ENCODE data around the gene PPM1J.

DNA sequence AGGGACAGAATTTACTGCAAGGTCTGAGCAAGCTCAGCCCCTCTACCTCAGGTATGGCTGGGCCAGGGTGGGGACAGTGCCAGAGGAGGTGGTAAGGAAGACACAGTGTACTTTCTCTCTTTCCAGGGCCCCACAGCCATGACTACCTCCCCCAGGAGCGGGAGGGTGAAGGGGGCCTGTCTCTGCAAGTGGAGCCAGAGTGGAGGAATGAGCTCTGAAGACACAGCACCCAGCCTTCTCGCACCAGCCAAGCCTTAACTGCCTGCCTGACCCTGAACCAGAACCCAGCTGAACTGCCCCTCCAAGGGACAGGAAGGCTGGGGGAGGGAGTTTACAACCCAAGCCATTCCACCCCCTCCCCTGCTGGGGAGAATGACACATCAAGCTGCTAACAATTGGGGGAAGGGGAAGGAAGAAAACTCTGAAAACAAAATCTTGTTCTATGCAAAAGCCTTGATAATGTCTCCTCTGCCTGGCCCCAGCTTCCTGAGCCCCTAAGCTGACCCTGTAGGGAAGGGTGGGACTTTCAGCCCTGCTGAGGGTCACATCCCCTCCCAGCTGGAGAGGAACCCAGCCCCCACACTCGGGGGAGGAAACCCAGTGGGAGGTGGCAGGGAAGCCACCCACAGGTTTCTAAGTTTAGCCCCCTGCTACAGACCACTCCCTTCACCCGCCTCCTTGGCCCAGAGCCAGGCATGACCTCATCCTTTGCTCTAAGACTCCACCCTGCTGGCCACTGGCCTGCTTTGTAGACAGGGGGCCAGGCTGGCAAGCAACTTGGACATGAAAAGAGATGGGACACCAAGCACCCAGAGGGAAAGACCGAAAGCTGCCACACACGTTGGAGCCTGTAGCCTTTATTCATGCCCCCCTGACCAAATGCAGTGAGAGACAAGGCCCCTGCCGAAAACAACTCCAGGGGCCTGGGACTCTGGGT is 14.6 kb downstream of the PPM1J start:
- TF ChIP-seq CEBPG (CRISPR knock-in tag; IDR thresholded peaks at IDR 0.05) (no peak), ELF1 (CRISPR knock-in tag; IDR thresholded peaks at IDR 0.05) (peak; percentile 19; the same call in 1 of the 2 replicates), SP1 (IDR thresholded peaks at IDR 0.05) (no peak), SP1 (CRISPR knock-in tag; IDR thresholded peaks at IDR 0.05) (peak; percentile 26; the same call in 1 of the 2 replicates), ZNF7 (CRISPR knock-in tag; IDR thresholded peaks at IDR 0.05) (no peak)
- TF ChIP-seq, protein P1, sequence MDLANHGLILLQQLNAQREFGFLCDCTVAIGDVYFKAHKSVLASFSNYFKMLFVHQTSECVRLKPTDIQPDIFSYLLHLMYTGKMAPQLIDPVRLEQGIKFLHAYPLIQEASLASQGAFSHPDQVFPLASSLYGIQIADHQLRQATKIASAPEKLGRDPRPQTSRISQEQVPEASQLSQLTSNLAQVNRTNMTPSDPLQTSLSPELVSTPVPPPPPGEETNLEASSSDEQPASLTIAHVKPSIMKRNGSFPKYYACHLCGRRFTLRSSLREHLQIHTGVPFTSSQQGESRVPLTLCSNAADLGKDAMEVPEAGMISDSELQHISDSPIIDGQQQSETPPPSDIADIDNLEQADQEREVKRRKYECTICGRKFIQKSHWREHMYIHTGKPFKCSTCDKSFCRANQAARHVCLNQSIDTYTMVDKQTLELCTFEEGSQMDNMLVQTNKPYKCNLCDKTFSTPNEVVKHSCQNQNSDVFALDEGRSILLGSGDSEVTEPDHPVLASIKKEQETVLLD (CRISPR knock-in tag; IDR thresholded peaks at IDR 0.05; ENCODE audit: low read depth): no peak

All from HepG2 (cell line).